Spleen (tissue), 7 donors: ENCODE results near the gene LDLRAD4.

Source experiments
- CTCF ChIP-seq, 11 experiments: fragments of 200-600 bp in 7 of 11; fragments of 450-650 bp in 4 of 11; sonication (generic) in 4 of 11; IDR thresholded peaks in 8 of 11; conservative IDR thresholded peaks in 3 of 11; 1 replicate in 7 of 11; 2 replicates in 4 of 11; pipeline versions ENCODE4 v1.4.0 to v1.8.0; 2016 to 2021; ENCODE audit warnings: antibody characterized with exemption in 11 of 11, inconsistent platforms in 4 of 11, mild to moderate bottlenecking in 1 of 11
- POLR2A ChIP-seq, 3 donors: fragments of 450-650 bp; IDR thresholded peaks; one replicate each; pipeline ENCODE4 v1.5.1; 2017; ENCODE audit warnings: antibody characterized with exemption in 3 of 3, mild to moderate bottlenecking in 1 of 3
- POLR2AphosphoS5 ChIP-seq, 3 donors: sonication (generic); formaldehyde crosslinking; IDR thresholded peaks; one replicate each; pipeline ENCODE4 v1.5.1; 2017; ENCODE audit warnings: antibody characterized with exemption in 3 of 3
- donor health status: DM: no; HTN: no; CAD: no; lungs with moderate emphysema.
- donor health status: DM: no; HTN: no; CAD: no.
- donor health status: DM: no; HTN: no; CAD: no.

- no peak for TF ChIP-seq CTCF (IDR thresholded peaks at IDR 0.05 in 8 of 11, conservative IDR thresholded peaks at IDR 0.05 in 3 of 11)
- TF ChIP-seq POLR2AphosphoS5 (IDR thresholded peaks at IDR 0.05) = no peak
- no peak for TF ChIP-seq POLR2A (IDR thresholded peaks at IDR 0.05)
Measured at GRCh38 chr18:13610555-13611141, 392.1 kb downstream of the LDLRAD4 start.
